AG04450 (cell line): ENCODE data around the gene AKR1A1. TPM values are rescaled to one million over a fixed set of nuclear protein-coding genes. Genes with fewer than 3 reads are reported as not detected.
"Not testable (repeated sequence)": the region's sequence is repeated elsewhere in the genome, so short reads cannot be mapped to it uniquely, and the experiment has no call there.

Source experiments
- CTCF ChIA-PET: fragments of 300-600, 350-600 bp; formaldehyde crosslinking; extraction: SDS; loops from one replicate; lab custom pipeline; 2022; ENCODE audit warnings: antibody characterized with exemption, inconsistent platforms; lab: Charles Lee
- POLR2A ChIA-PET: fragments of 350-600 bp; formaldehyde crosslinking; extraction: SDS; loops from one replicate; lab custom pipeline; 2021; ENCODE audit warnings: antibody characterized with exemption, inconsistent platforms; lab: Yijun Ruan, JAX
- DNase-seq: peaks from one replicate; pipeline ENCODE4 v3.0.0-alpha.2; 2011; ENCODE audit warnings: low read depth, low spot score
- H3K27ac ChIP-seq: one replicate; pipeline ENCODE4 v1.5.1; 2012; ENCODE audit warnings: low read depth, low read length, control low read depth
- H3K27me3 ChIP-seq: one replicate; pipeline ENCODE4 v1.6.0; 2012; ENCODE audit warnings: low read length; ENCODE audit not compliant: control insufficient read depth, insufficient read depth
- H3K4me3 ChIP-seq: 2 replicates; pipeline ENCODE4 v1.5.1; 2011; ENCODE audit warnings: mild to moderate bottlenecking, low read depth, low read length, control low read depth
- H3K9me3 ChIP-seq: 2 replicates; pipeline ENCODE4 v1.5.1; 2012; ENCODE audit warnings: low read length; ENCODE audit not compliant: control insufficient read depth, insufficient read depth
- polyA plus RNA-seq: library from polyadenylated mRNA; depleted of rRNA; stranded (reverse); fragments of >200 nt; gene quantifications from 2 replicates; pipeline ENCODE4 v1.2.3, GENCODE V29; 2011
- TF ChIP-seq, protein P1 (sequence below): IDR thresholded peaks from 2 replicates; pipeline ENCODE4 v1.5.1; 2011; ENCODE audit warnings: low read depth, low read length, control low read depth, inconsistent platforms

AKR1A1 gene
- polyA plus RNA-seq, 1 experiment, result 150 TPM

- CTCF ChIA-PET, result no interaction called here
- DNase-seq, result no peak
- TF ChIP-seq, protein P1, sequence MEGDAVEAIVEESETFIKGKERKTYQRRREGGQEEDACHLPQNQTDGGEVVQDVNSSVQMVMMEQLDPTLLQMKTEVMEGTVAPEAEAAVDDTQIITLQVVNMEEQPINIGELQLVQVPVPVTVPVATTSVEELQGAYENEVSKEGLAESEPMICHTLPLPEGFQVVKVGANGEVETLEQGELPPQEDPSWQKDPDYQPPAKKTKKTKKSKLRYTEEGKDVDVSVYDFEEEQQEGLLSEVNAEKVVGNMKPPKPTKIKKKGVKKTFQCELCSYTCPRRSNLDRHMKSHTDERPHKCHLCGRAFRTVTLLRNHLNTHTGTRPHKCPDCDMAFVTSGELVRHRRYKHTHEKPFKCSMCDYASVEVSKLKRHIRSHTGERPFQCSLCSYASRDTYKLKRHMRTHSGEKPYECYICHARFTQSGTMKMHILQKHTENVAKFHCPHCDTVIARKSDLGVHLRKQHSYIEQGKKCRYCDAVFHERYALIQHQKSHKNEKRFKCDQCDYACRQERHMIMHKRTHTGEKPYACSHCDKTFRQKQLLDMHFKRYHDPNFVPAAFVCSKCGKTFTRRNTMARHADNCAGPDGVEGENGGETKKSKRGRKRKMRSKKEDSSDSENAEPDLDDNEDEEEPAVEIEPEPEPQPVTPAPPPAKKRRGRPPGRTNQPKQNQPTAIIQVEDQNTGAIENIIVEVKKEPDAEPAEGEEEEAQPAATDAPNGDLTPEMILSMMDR, result no peak
- H3K27me3 ChIP-seq, result no peaks in the 10 kb centered on the region
- no peak overlapping the region for H3K4me3 ChIP-seq
- no peak overlapping the region for H3K27ac ChIP-seq
- no peaks in the 10 kb centered on the region for H3K9me3 ChIP-seq
- POLR2A ChIA-PET, result interaction anchor here (1.1 kb wide), 1 partner anchor 68 kb away, joined by 6 read pairs; the partner anchor contains the start of gene PRDX1
These were observed 39.2 kb downstream of the AKR1A1 start for GRCh38 chr1:45589861-45590260.

GRCh38 chr1:45594412-45594811, 43.8 kb downstream of the AKR1A1 start:
- H3K27me3 ChIP-seq, result no peaks in the 10 kb centered on the region
- no peaks in the 10 kb centered on the region for H3K9me3 ChIP-seq
- TF ChIP-seq, protein P1, result no peak
- DNase-seq, result no peak
- H3K4me3 ChIP-seq, result no peak overlapping the region
- CTCF ChIA-PET, result no interaction called here
- POLR2A ChIA-PET, result interaction anchor here (0.6 kb wide), 1 partner anchor 9 kb away, joined by 5 read pairs; no protein-coding TSS in a partner anchor
- no peak overlapping the region for H3K27ac ChIP-seq

DNA sequence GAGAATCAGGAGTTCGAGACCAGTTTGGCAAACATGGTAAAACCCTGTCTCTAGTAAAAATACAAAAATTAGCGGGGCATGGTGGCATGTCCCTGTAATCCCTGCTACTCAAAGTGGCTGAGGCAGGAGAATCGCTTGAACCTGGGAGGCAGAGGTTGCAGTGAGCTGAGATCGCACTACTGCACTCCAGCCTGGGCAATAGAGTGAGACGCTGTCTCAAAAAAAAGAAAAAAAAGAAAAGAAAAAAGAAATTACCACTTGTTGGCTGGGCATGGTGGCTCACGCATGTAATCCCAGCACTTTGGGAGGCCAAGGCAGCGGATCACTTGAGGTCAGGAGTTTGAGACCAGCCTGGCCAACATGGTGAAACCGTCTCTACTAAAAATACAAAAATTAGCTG, 46.1 kb downstream of the AKR1A1 start:
- H3K9me3 ChIP-seq, H3K27ac ChIP-seq, POLR2A ChIA-PET, H3K4me3 ChIP-seq, DNase-seq, CTCF ChIA-PET, H3K27me3 ChIP-seq: not testable (repeated sequence)

- no peaks in the 10 kb centered on the region for H3K9me3 ChIP-seq
- H3K27ac ChIP-seq, result no peak overlapping the region
- no peak for DNase-seq
- CTCF ChIA-PET, result no interaction called here
- POLR2A ChIA-PET, result no interaction called here
- TF ChIP-seq, protein P1, result no peak
- no peak overlapping the region for H3K4me3 ChIP-seq
- no peaks in the 10 kb centered on the region for H3K27me3 ChIP-seq
These were observed 53.6 kb downstream of the AKR1A1 start for GRCh38 chr1:45604239-45604638.

- CTCF ChIA-PET, result no interaction called here
- no peaks in the 10 kb centered on the region for H3K9me3 ChIP-seq
- H3K4me3 ChIP-seq, result no peak overlapping the region
- DNase-seq, result no peak
- TF ChIP-seq, protein P1, result no peak
- POLR2A ChIA-PET, result no interaction called here
- H3K27me3 ChIP-seq, result no peaks in the 10 kb centered on the region
- H3K27ac ChIP-seq, result no peak overlapping the region
These were observed 56.9 kb downstream of the AKR1A1 start for GRCh38 chr1:45607404-45608074.
